Neural cell (in vitro differentiated cells): Measurements from ENCODE around the gene CST4. TPM values are rescaled to one million over a fixed set of nuclear protein-coding genes. Genes with fewer than 3 reads are reported as not detected.

Experiments used
- H2AFZ ChIP-seq: fragments of 200-600, 300-800 bp; sonication (generic), shearing (Covaris generic); 2 replicates; pipeline ENCODE4 v1.6.0; 2014; ENCODE audit warnings: low read depth, mild to moderate bottlenecking, antibody characterized with exemption, low read length, moderate library complexity
- H3F3A ChIP-seq: fragments of 200-600 bp; shearing (Covaris generic); 2 replicates; pipeline ENCODE4 v1.6.1; 2016; ENCODE audit warnings: mild to moderate bottlenecking, moderate library complexity, mixed read lengths, antibody characterized with exemption, low read length; ENCODE audit not compliant: insufficient read depth, poor library complexity, severe bottlenecking
- H3K27ac ChIP-seq: fragments of 200-600, 300-800 bp; sonication (generic), shearing (Covaris generic); 2 replicates; pipeline ENCODE4 v1.5.1; 2014; ENCODE audit warnings: mild to moderate bottlenecking, low read length, moderate library complexity
- H3K27me3 ChIP-seq: fragments of 300-800, 200-600 bp; sonication (generic), shearing (Covaris generic); 2 replicates; pipeline ENCODE4 v1.6.0; 2014; ENCODE audit warnings: mild to moderate bottlenecking, low read depth, low read length, moderate library complexity; ENCODE audit not compliant: insufficient read depth
- H3K36me3 ChIP-seq: fragments of 300-800, 200-600 bp; sonication (generic), shearing (Covaris generic); 2 replicates; pipeline ENCODE4 v1.5.1; 2014; ENCODE audit warnings: mild to moderate bottlenecking, antibody characterized with exemption, low read length, moderate library complexity; ENCODE audit not compliant: insufficient read depth
- H3K4me2 ChIP-seq: fragments of 300-800, 200-600 bp; sonication (generic), shearing (Covaris generic); 2 replicates; pipeline ENCODE4 v1.6.0; 2014; ENCODE audit warnings: mild to moderate bottlenecking, low read length
- H3K4me3 ChIP-seq: fragments of 300-800, 200-600 bp; sonication (generic), shearing (Covaris generic); 2 replicates; pipeline ENCODE4 v1.5.1; 2014; ENCODE audit warnings: mild to moderate bottlenecking, low read length, moderate library complexity
- H3K79me2 ChIP-seq: fragments of 200-600 bp; shearing (Covaris generic); replicated peaks from 2 replicates; pipeline ENCODE4 v1.6.0; 2014; ENCODE audit warnings: mild to moderate bottlenecking, low read length, moderate library complexity; ENCODE audit not compliant: insufficient read depth
- H3K9ac ChIP-seq: fragments of 300-800, 200-600 bp; sonication (generic), shearing (Covaris generic); 2 replicates; pipeline ENCODE4 v1.6.1; 2016; ENCODE audit warnings: mild to moderate bottlenecking, low read length, mixed read lengths
- H3K9me2 ChIP-seq: fragments of 200-600 bp; shearing (Covaris generic); 2 replicates; pipeline ENCODE4 v1.6.1; 2016; ENCODE audit warnings: mild to moderate bottlenecking, low read length, mixed read lengths; ENCODE audit not compliant: insufficient read depth
- H3K9me3 ChIP-seq: fragments of 200-600, 300-800 bp; sonication (generic), shearing (Covaris generic); 2 replicates; pipeline ENCODE4 v1.6.1; 2016; ENCODE audit warnings: mild to moderate bottlenecking, mixed run types, low read length, moderate library complexity, mixed read lengths
- H4K20me1 ChIP-seq: fragments of 200-600 bp; shearing (Covaris generic); 2 replicates; pipeline ENCODE4 v1.6.1; 2016; ENCODE audit warnings: mild to moderate bottlenecking, mixed run types; ENCODE audit not compliant: insufficient read depth
- EP300 ChIP-seq: fragments of 450-650 bp; conservative IDR thresholded peaks from 2 replicates; pipeline ENCODE4 v1.6.1; 2014; ENCODE audit warnings: antibody characterized with exemption, mild to moderate bottlenecking, moderate library complexity; ENCODE audit not compliant: poor library complexity, severe bottlenecking
- EZH2 ChIP-seq: fragments of 200-600, 300-800 bp; shearing (Covaris generic), sonication (generic); IDR thresholded peaks from 2 replicates; pipeline ENCODE4 v1.6.1; 2014; ENCODE audit warnings: antibody characterized with exemption, low read length, borderline replicate concordance, mild to moderate bottlenecking; ENCODE audit not compliant: insufficient read depth, poor library complexity, severe bottlenecking
- MXI1 ChIP-seq: fragments of 450-650 bp; conservative IDR thresholded peaks from 2 replicates; pipeline ENCODE4 v1.6.1; 2014; ENCODE audit warnings: antibody characterized with exemption, mild to moderate bottlenecking; ENCODE audit not compliant: poor library complexity, severe bottlenecking
- POLR2AphosphoS5 ChIP-seq: IDR thresholded peaks from 2 replicates; pipeline ENCODE4 v1.6.1; 2012
- RAD21 ChIP-seq: fragments of 450-650 bp; conservative IDR thresholded peaks from 2 replicates; pipeline ENCODE4 v1.6.1; 2014; ENCODE audit warnings: antibody characterized with exemption, mild to moderate bottlenecking, moderate library complexity
- SMC3 ChIP-seq: fragments of 450-650 bp; conservative IDR thresholded peaks from 2 replicates; pipeline ENCODE4 v1.6.1; 2014; ENCODE audit warnings: antibody characterized with exemption, mild to moderate bottlenecking, moderate library complexity; ENCODE audit not compliant: poor library complexity
- TAF1 ChIP-seq: IDR thresholded peaks from 2 replicates; pipeline ENCODE4 v1.6.1; 2012; ENCODE audit warnings: low read depth
- polyA plus RNA-seq: library from polyadenylated mRNA; depleted of rRNA; stranded (reverse); fragments of >200 nt; gene quantifications from 2 replicates; pipeline ENCODE4 v1.2.3, GENCODE V29; 2014
- TF ChIP-seq, protein P1 (sequence below): fragments of 450-650 bp; IDR thresholded peaks from 2 replicates; pipeline ENCODE4 v1.5.1; 2014; ENCODE audit warnings: antibody characterized with exemption, mild to moderate bottlenecking, moderate library complexity; ENCODE audit not compliant: poor library complexity, severe bottlenecking
- TF ChIP-seq, protein P2 (sequence below): IDR thresholded peaks from 2 replicates; pipeline ENCODE4 v1.6.1; 2012; ENCODE audit warnings: borderline replicate concordance

The CST4 gene
- polyA plus RNA-seq, 1 donor from 2014 or later: not detected

DNA sequence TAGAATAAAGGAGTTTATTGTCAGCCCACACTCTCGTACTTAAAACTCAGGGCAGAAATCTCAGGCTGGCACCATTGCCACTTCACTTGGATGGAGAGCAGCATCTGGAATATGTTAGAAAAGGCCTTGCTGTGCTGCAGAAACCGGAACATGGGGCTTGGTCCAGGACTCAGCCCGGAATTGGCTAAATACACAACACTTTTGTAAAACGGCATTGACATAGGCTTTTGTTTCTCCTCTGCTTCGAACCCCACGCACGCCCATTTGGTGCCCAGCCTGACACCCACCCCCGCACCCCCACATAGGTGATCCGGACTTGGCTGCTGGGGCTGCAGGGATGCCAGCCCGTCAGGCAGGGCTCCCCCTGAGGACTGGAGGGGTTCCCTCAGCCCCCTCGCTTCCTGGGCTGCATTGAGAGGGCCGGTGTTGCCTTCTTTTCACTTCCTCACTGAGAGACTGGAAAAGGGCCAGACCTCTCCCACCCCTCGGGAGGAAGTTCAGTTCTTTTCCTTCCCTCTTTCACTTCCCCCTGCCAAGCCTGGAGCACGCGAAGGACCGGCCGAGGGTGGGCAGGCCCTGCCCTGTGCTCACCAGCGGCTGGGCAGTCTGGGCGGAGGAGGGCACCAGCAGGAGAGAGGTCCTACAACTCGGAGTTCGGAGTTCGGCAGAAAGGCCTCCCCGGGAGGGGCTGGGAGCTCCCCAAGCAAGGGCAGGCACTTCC lies 33.2 kb downstream of the CST4 start:
- Histone ChIP-seq H3F3A (no peaks in the 10 kb centered on the region), H3K9me2 (no peaks in the 10 kb centered on the region), H2AFZ (no peak overlapping the region), H3K79me2 (no peaks in the 10 kb centered on the region), H3K36me3 (no peaks in the 10 kb centered on the region), H3K9me3 (no peaks in the 10 kb centered on the region), H4K20me1 (no peaks in the 10 kb centered on the region), H3K4me3 (no peak overlapping the region), H3K27me3 (no peaks in the 10 kb centered on the region), H3K4me2 (no peak overlapping the region), H3K9ac (no peak overlapping the region), H3K27ac (no peak overlapping the region)
- no peak for TF ChIP-seq MXI1
- no peak for TF ChIP-seq EZH2
- no peak for TF ChIP-seq SMC3
- no peak for TF ChIP-seq TAF1
- TF ChIP-seq, protein P1, sequence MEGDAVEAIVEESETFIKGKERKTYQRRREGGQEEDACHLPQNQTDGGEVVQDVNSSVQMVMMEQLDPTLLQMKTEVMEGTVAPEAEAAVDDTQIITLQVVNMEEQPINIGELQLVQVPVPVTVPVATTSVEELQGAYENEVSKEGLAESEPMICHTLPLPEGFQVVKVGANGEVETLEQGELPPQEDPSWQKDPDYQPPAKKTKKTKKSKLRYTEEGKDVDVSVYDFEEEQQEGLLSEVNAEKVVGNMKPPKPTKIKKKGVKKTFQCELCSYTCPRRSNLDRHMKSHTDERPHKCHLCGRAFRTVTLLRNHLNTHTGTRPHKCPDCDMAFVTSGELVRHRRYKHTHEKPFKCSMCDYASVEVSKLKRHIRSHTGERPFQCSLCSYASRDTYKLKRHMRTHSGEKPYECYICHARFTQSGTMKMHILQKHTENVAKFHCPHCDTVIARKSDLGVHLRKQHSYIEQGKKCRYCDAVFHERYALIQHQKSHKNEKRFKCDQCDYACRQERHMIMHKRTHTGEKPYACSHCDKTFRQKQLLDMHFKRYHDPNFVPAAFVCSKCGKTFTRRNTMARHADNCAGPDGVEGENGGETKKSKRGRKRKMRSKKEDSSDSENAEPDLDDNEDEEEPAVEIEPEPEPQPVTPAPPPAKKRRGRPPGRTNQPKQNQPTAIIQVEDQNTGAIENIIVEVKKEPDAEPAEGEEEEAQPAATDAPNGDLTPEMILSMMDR: no peak
- TF ChIP-seq RAD21: no peak
- no peak for TF ChIP-seq EP300
- TF ChIP-seq, protein P2, sequence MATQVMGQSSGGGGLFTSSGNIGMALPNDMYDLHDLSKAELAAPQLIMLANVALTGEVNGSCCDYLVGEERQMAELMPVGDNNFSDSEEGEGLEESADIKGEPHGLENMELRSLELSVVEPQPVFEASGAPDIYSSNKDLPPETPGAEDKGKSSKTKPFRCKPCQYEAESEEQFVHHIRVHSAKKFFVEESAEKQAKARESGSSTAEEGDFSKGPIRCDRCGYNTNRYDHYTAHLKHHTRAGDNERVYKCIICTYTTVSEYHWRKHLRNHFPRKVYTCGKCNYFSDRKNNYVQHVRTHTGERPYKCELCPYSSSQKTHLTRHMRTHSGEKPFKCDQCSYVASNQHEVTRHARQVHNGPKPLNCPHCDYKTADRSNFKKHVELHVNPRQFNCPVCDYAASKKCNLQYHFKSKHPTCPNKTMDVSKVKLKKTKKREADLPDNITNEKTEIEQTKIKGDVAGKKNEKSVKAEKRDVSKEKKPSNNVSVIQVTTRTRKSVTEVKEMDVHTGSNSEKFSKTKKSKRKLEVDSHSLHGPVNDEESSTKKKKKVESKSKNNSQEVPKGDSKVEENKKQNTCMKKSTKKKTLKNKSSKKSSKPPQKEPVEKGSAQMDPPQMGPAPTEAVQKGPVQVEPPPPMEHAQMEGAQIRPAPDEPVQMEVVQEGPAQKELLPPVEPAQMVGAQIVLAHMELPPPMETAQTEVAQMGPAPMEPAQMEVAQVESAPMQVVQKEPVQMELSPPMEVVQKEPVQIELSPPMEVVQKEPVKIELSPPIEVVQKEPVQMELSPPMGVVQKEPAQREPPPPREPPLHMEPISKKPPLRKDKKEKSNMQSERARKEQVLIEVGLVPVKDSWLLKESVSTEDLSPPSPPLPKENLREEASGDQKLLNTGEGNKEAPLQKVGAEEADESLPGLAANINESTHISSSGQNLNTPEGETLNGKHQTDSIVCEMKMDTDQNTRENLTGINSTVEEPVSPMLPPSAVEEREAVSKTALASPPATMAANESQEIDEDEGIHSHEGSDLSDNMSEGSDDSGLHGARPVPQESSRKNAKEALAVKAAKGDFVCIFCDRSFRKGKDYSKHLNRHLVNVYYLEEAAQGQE: no peak

DNA sequence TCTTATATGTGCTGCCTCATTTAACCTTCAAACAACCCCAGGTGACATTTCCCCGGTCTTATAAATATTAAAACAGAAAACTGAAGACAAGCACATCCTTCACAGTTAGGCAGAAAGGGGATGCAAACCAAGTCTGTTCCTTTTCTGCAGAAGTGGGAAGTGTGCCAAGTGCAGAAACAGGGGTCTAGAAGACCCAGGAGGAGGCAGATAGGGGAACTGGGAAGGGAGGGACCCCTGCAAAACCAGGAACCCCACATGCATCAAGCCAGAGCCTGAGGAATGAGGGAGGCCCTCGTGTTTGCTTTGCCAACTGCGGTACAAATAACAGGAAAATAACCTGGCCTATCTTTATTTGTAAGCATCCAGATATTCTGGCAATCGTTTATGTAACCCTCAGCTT lies 34.1 kb downstream of the CST4 start:
- Histone ChIP-seq H2AFZ (no peak overlapping the region), H3K36me3 (no peaks in the 10 kb centered on the region), H4K20me1 (no peaks in the 10 kb centered on the region), H3K27me3 (no peaks in the 10 kb centered on the region), H3K9ac (no peak overlapping the region), H3K79me2 (no peaks in the 10 kb centered on the region), H3K9me2 (no peaks in the 10 kb centered on the region), H3K27ac (no peak overlapping the region), H3F3A (no peaks in the 10 kb centered on the region), H3K9me3 (no peaks in the 10 kb centered on the region), H3K4me2 (no peak overlapping the region), H3K4me3 (no peak overlapping the region)
- TF ChIP-seq RAD21 (no peak), SMC3 (no peak), EZH2 (no peak), TAF1 (no peak), MXI1 (no peak), POLR2AphosphoS5 (no peak), EP300 (no peak)
- TF ChIP-seq, protein P2: no peak
- TF ChIP-seq, protein P1: no peak
